ENCODE measurements around the gene SYNE1. TPM values are rescaled to one million over a fixed set of nuclear protein-coding genes. Genes with fewer than 3 reads are reported as not detected.

The SYNE1 gene
- total RNA-seq, 1 experiment from 2014 or later, result 3.0 TPM

DNA sequence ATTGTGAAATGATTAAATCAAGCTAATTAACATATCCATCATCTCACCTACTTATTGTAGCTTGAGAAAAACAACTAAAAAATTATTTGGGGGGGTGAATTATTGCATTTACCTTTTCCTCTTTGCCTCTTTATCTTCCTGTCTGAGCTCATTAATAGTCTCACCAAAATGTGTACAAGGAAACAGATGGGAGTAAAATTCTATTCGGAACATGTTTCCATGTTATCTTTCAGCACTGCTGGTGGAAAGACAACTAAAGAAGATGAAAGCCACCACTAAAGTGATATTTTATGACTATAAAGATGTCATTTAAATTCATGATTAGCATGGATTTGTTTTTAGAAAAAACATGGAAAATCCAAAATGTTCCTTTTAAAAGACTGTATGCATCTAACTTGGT lies 102.6 kb downstream of the SYNE1 start:
- Histone ChIP-seq H3K4ac (ENCODE audit: low read depth, low read length) (no peak overlapping the region), H3K9ac (ENCODE audit: extremely low read depth, insufficient read length, low read length) (no peak overlapping the region), H2AK5ac (ENCODE audit: insufficient read length, low read length) (no peak overlapping the region), H2BK20ac (ENCODE audit: low read depth, low read length, poor library complexity, severe bottlenecking) (no peak overlapping the region), H2AFZ (ENCODE audit: low read length) (no peak overlapping the region), H3K27ac (ENCODE audit: insufficient read length, low read depth, low read length) (no peak overlapping the region), H4K5ac (ENCODE audit: insufficient read length, low read depth, low read length) (no peak overlapping the region), H3K4me2 (ENCODE audit: insufficient read depth, insufficient read length, low read length) (no peak overlapping the region), H3K14ac (ENCODE audit: insufficient read depth, low read length) (no peak overlapping the region), H2BK15ac (ENCODE audit: low read depth, low read length) (no peak overlapping the region), H3K56ac (ENCODE audit: insufficient read length, low read depth, low read length) (no peak overlapping the region), H2BK5ac (ENCODE audit: insufficient read length, low read length) (no peak overlapping the region), H4K20me1 (ENCODE audit: control insufficient read depth, insufficient read depth, insufficient read length) (no peaks in the 10 kb centered on the region), H3K79me1 (ENCODE audit: insufficient read depth, low read depth, low read length, poor library complexity, severe bottlenecking) (no peaks in the 10 kb centered on the region), H4K91ac (ENCODE audit: insufficient read length, low read depth, low read length) (no peak overlapping the region), H3K23me2 (ENCODE audit: insufficient read length, low read depth, low read length, poor library complexity, severe bottlenecking) (no peaks in the 10 kb centered on the region), H3K23ac (ENCODE audit: insufficient read length, low read depth, low read length) (no peak overlapping the region), H3K27me3 (ENCODE audit: insufficient read depth, low read length) (no peaks in the 10 kb centered on the region), H3K9me3 (ENCODE audit: control insufficient read depth, low read depth, low read length) (no peaks in the 10 kb centered on the region), H2BK120ac (ENCODE audit: low read depth, low read length, poor library complexity, severe bottlenecking) (no peak overlapping the region), H4K8ac (replicated peaks; ENCODE audit: insufficient read length, low read depth, low read length) (no peak overlapping the region), H3T11ph (ENCODE audit: low read length) (no peak overlapping the region), H2BK12ac (ENCODE audit: insufficient read length, low read depth, low read length) (no peak overlapping the region), H3K18ac (ENCODE audit: insufficient read length, low read depth, low read length) (no peak overlapping the region), H3K79me2 (ENCODE audit: insufficient read depth, low read length) (no peaks in the 10 kb centered on the region), H3K4me1 (ENCODE audit: insufficient read depth, low read length) (no peaks in the 10 kb centered on the region)
- H3K4me3 Mint-ChIP-seq, result no peak overlapping the region
- no CpG with 5 or more reads among the region's 1 CpG for WGBS (ENCODE audit: extremely low coverage, insufficient read length, low lambda C conversion rate)
- peaks cover 0 to 4% (median 0%) of the 10 kb centered on the region in 3 experiments; a peak in 2 of 7 replicates for H3K36me3 Mint-ChIP-seq (ENCODE audit: insufficient read depth in 1 of 3, low read depth in 3 of 3)
- TF ChIP-seq, protein P1, sequence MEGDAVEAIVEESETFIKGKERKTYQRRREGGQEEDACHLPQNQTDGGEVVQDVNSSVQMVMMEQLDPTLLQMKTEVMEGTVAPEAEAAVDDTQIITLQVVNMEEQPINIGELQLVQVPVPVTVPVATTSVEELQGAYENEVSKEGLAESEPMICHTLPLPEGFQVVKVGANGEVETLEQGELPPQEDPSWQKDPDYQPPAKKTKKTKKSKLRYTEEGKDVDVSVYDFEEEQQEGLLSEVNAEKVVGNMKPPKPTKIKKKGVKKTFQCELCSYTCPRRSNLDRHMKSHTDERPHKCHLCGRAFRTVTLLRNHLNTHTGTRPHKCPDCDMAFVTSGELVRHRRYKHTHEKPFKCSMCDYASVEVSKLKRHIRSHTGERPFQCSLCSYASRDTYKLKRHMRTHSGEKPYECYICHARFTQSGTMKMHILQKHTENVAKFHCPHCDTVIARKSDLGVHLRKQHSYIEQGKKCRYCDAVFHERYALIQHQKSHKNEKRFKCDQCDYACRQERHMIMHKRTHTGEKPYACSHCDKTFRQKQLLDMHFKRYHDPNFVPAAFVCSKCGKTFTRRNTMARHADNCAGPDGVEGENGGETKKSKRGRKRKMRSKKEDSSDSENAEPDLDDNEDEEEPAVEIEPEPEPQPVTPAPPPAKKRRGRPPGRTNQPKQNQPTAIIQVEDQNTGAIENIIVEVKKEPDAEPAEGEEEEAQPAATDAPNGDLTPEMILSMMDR (conservative IDR thresholded peaks at IDR 0.05), result no peak
- H3K27ac Mint-ChIP-seq, result no peak overlapping the region
- H3K27me3 Mint-ChIP-seq (ENCODE audit: low read depth), result no peaks in the 10 kb centered on the region
- no peak for DNase-seq
- H3K9me3 Mint-ChIP-seq, result no peaks in the 10 kb centered on the region
- 0 out of 4 replicates have a peak, but pooled peaks cover 0 to 3% of the 10 kb centered on the region in 2 experiments for H3K4me1 Mint-ChIP-seq
